Trophoblast cell (in vitro differentiated cells and primary cell): ENCODE data around the gene PHF14.

Experiments
- DNase-seq, 2 donors: peaks; one replicate each; pipeline ENCODE4 v3.0.0-alpha.2; 2016
- H2AFZ ChIP-seq: 2 replicates; pipeline ENCODE4 v1.6.1; 2013; ENCODE audit warnings: low read length, moderate library complexity, mild to moderate bottlenecking; ENCODE audit not compliant: insufficient read depth, poor library complexity
- H2AK5ac ChIP-seq: 2 replicates; pipeline ENCODE4 v1.6.1; 2013; ENCODE audit warnings: mild to moderate bottlenecking, low read length
- H2BK120ac ChIP-seq: 2 replicates; pipeline ENCODE4 v1.6.1; 2013; ENCODE audit warnings: low read length, mild to moderate bottlenecking, moderate library complexity; ENCODE audit not compliant: insufficient read depth, poor library complexity
- H2BK12ac ChIP-seq: 2 replicates; pipeline ENCODE4 v1.6.1; 2013; ENCODE audit warnings: mild to moderate bottlenecking, low read length, moderate library complexity
- H2BK5ac ChIP-seq: 2 replicates; pipeline ENCODE4 v1.6.1; 2013; ENCODE audit warnings: low read length, low read depth, moderate library complexity, mild to moderate bottlenecking; ENCODE audit not compliant: poor library complexity
- H3K14ac ChIP-seq: 2 replicates; pipeline ENCODE4 v1.6.1; 2013; ENCODE audit warnings: mild to moderate bottlenecking, low read length
- H3K18ac ChIP-seq: 2 replicates; pipeline ENCODE4 v1.6.1; 2013; ENCODE audit warnings: mild to moderate bottlenecking, low read length
- H3K23ac ChIP-seq: 2 replicates; pipeline ENCODE4 v1.6.1; 2013; ENCODE audit warnings: low read length
- H3K27ac ChIP-seq: 2 replicates; pipeline ENCODE4 v1.5.1; 2013; ENCODE audit warnings: low read depth, mild to moderate bottlenecking, inconsistent platforms, low read length, moderate library complexity
- H3K27me3 ChIP-seq: 2 replicates; pipeline ENCODE4 v1.6.1; 2013; ENCODE audit warnings: inconsistent platforms, mild to moderate bottlenecking, low read length, moderate library complexity; ENCODE audit not compliant: insufficient read depth
- H3K36me3 ChIP-seq, 2 experiments: 1 replicate in 1 of 2; 2 replicates in 1 of 2; pipeline ENCODE4 v1.6.1; 2013; ENCODE audit warnings: low read length in 2 of 2, mild to moderate bottlenecking in 2 of 2, moderate library complexity in 1 of 2; ENCODE audit not compliant: insufficient read depth in 2 of 2, control insufficient read depth in 1 of 2
- H3K4ac ChIP-seq: 2 replicates; pipeline ENCODE4 v1.6.1; 2013; ENCODE audit warnings: low read depth, mild to moderate bottlenecking, low read length, moderate library complexity
- H3K4me1 ChIP-seq, 2 experiments: 1 replicate in 1 of 2; 2 replicates in 1 of 2; pipeline ENCODE4 v1.6.1; 2013; ENCODE audit warnings: low read length in 2 of 2, mild to moderate bottlenecking in 2 of 2, moderate library complexity in 1 of 2; ENCODE audit not compliant: insufficient read depth in 2 of 2, control insufficient read depth in 1 of 2
- H3K4me2 ChIP-seq: 2 replicates; pipeline ENCODE4 v1.6.1; 2013; ENCODE audit warnings: inconsistent platforms, mild to moderate bottlenecking, low read length, moderate library complexity
- H3K4me3 ChIP-seq: 2 replicates; pipeline ENCODE4 v1.5.1; 2013; ENCODE audit warnings: mild to moderate bottlenecking, low read depth, low read length, inconsistent platforms
- H3K79me1 ChIP-seq: one replicate; pipeline ENCODE4 v1.6.1; 2013; ENCODE audit warnings: low read length
- H3K79me2 ChIP-seq: 2 replicates; pipeline ENCODE4 v1.6.1; 2013; ENCODE audit warnings: low read length, mild to moderate bottlenecking; ENCODE audit not compliant: control insufficient read depth, insufficient read depth, poor library complexity
- H3K9ac ChIP-seq: 2 replicates; pipeline ENCODE4 v1.6.1; 2013; ENCODE audit warnings: mild to moderate bottlenecking, low read length
- H3K9me3 ChIP-seq: 2 replicates; pipeline ENCODE4 v1.6.1; 2013; ENCODE audit warnings: low read depth, mild to moderate bottlenecking, control low read depth, inconsistent platforms, low read length; ENCODE audit not compliant: insufficient read depth
- H4K12ac ChIP-seq: 2 replicates; pipeline ENCODE4 v1.6.1; 2013; ENCODE audit warnings: low read depth, mild to moderate bottlenecking, low read length, moderate library complexity
- H4K8ac ChIP-seq: 2 replicates; pipeline ENCODE4 v1.6.1; 2013; ENCODE audit warnings: low read depth, mild to moderate bottlenecking, low read length, moderate library complexity
- H4K91ac ChIP-seq: one replicate; pipeline ENCODE4 v1.6.1; 2013; ENCODE audit warnings: low read depth, mild to moderate bottlenecking, low read length, moderate library complexity
- WGBS: extraction: QIAGEN DNeasy Blood & Tissue Kit; methylation state at CpG from one replicate; pipeline ENCODE4 v1.1.7; 2013; ENCODE audit warnings: missing lambda C conversion rate; ENCODE audit not compliant: insufficient read length, insufficient coverage; ENCODE audit errors: extremely low coverage; 5-methylcytosine and 5-hydroxymethylcytosine counted together

PHF14 gene

DNA sequence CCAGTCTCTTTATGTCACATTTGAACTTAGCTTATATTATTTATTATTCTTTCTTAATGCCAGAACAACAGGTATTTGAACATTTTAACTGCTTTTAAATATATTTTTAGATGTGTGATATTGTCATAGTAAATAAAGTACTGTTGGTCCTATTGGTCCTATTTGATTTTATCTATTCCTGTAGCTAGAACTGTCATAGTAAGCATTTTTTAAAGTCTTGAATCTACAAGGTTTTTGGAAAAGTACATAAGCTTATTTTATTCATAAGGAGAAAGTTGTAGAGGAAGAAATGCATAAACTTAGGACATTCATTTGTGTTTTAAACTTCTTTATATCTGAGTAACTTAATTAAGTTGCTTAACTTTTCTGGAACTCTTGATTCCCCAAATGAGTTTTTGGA lies 136.0 kb downstream of the PHF14 start:
- H3K23ac ChIP-seq, result no peak overlapping the region
- H2BK120ac ChIP-seq, result no peak overlapping the region
- H3K9ac ChIP-seq, result no peak overlapping the region
- no peak overlapping the region for H3K4ac ChIP-seq
- H3K14ac ChIP-seq, result no peak overlapping the region
- no peaks in the 10 kb centered on the region for H3K79me1 ChIP-seq
- H3K9me3 ChIP-seq, result no peaks in the 10 kb centered on the region
- H3K79me2 ChIP-seq, result no peaks in the 10 kb centered on the region
- no peak overlapping the region for H3K4me3 ChIP-seq
- no peak overlapping the region for H3K18ac ChIP-seq
- H3K4me2 ChIP-seq, result no peak overlapping the region
- DNase-seq, result no peak
- no peak overlapping the region for H2BK5ac ChIP-seq
- no peak overlapping the region for H2AFZ ChIP-seq
- no peaks in the 10 kb centered on the region for H3K4me1 ChIP-seq
- H4K91ac ChIP-seq, result no peak overlapping the region
- H3K27me3 ChIP-seq, result no peaks in the 10 kb centered on the region
- H4K12ac ChIP-seq, result no peak overlapping the region
- no peak overlapping the region for H2AK5ac ChIP-seq
- H3K36me3 ChIP-seq, result peaks cover 0 to 2% of the 10 kb centered on the region in 2 experiments
- H2BK12ac ChIP-seq, result no peak overlapping the region
- H4K8ac ChIP-seq, result no peak overlapping the region
- H3K27ac ChIP-seq, result no peak overlapping the region

GRCh38 chr7:11120068-11120664 lies 146.5 kb downstream of the PHF14 start:
- H3K36me3 ChIP-seq, result no peaks in the 10 kb centered on the region
- H3K23ac ChIP-seq, result no peak overlapping the region
- H3K27ac ChIP-seq, result no peak overlapping the region
- no peak overlapping the region for H2AFZ ChIP-seq
- no peak overlapping the region for H2AK5ac ChIP-seq
- no peak overlapping the region for H2BK12ac ChIP-seq
- H3K27me3 ChIP-seq, result no peaks in the 10 kb centered on the region
- no peak overlapping the region for H3K14ac ChIP-seq
- no peak overlapping the region for H4K12ac ChIP-seq
- no peak overlapping the region for H2BK5ac ChIP-seq
- H3K4me2 ChIP-seq, result no peak overlapping the region
- H3K9ac ChIP-seq, result no peak overlapping the region
- no peak overlapping the region for H4K8ac ChIP-seq
- no peak for DNase-seq
- H2BK120ac ChIP-seq, result no peak overlapping the region
- H3K9me3 ChIP-seq, result no peaks in the 10 kb centered on the region
- H3K4me1 ChIP-seq, result peaks cover 0 to 2% of the 10 kb centered on the region in 2 experiments
- no peaks in the 10 kb centered on the region for H3K79me2 ChIP-seq
- no peak overlapping the region for H3K4me3 ChIP-seq
- no peaks in the 10 kb centered on the region for H3K79me1 ChIP-seq
- no peak overlapping the region for H4K91ac ChIP-seq
- H3K18ac ChIP-seq, result no peak overlapping the region
- WGBS, result 100% methylated on average over 2 of the region's 3 CpGs
- no peak overlapping the region for H3K4ac ChIP-seq

DNA sequence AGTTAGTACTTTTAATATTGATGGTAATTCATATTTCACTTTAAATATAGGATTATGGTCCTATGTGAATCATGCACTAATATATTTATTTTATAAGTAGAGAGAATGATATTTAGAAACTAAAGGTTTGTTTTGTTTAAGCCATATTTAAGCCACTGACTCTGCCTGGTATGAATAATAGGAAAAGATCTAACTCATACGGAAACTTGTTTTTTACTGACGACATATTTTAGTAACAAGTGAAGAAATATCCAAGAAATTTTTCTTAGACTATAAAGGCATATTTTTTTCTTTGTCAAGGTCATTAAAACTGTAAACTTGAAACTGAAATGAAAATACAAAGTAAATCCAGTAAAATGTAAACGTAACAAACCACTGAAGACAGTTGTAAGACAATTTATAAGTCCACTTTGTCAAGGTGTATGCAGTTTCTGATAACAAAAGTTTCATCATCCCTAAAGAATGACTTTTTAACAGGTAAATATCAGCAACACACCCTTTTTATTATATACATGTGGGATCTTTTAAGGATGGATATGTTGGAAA lies 147.1 kb downstream of the PHF14 start:
- Histone ChIP-seq H3K27ac (no peak overlapping the region), H3K23ac (no peak overlapping the region), H3K9me3 (no peaks in the 10 kb centered on the region), H2AK5ac (no peak overlapping the region), H4K8ac (no peak overlapping the region), H3K79me2 (no peaks in the 10 kb centered on the region), H3K9ac (no peak overlapping the region), H3K36me3 (no peaks in the 10 kb centered on the region), H3K14ac (no peak overlapping the region), H2BK120ac (no peak overlapping the region), H2BK5ac (no peak overlapping the region), H3K4me1 (peaks cover 0 to 2% of the 10 kb centered on the region in 2 experiments), H4K91ac (no peak overlapping the region), H3K27me3 (no peaks in the 10 kb centered on the region), H3K4me3 (no peak overlapping the region), H3K4ac (no peak overlapping the region), H2BK12ac (no peak overlapping the region), H2AFZ (no peak overlapping the region), H3K18ac (no peak overlapping the region), H3K79me1 (no peaks in the 10 kb centered on the region), H4K12ac (no peak overlapping the region), H3K4me2 (no peak overlapping the region)
- no CpG with 5 or more reads among the region's 3 CpGs for whole genome bisulfite sequencing
- no peak for DNase-seq

DNA sequence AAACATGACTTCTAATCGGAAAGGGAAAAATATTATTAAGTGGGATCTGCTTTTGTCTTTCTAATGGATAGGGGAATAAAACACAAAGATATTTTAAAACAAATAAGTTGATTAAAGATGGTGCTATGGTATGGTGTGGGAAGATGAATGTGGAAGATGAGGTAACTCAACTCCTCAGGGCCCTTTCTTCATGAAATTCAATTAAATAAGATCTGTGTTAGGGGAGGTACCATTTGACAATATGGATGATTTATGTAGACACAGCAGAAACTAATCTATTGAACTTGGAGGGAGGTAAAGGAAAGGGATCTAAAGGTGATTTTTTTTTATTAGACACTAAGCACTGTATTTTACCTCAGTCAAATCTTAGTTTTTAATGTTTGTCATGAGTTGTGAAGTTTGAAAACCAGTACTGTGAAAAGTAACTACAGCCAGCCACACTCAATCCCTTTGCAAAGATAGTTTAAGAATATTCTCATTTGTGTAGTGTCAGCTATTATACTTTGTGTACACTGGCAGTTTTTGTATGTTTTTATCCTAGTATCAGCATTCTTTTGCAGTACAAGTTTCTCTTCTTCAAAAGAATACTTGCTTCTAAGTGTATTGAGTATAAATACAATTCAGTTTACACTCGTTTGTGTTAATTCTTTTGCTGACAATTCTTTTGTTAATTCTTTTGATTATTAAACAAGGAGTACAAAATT lies 151.3 kb downstream of the PHF14 start:
- Histone ChIP-seq H3K79me1 (no peaks in the 10 kb centered on the region), H3K4me1 (peaks cover 0 to 2% of the 10 kb centered on the region in 2 experiments), H3K18ac (no peak overlapping the region), H3K27ac (no peak overlapping the region), H4K12ac (no peak overlapping the region), H3K9me3 (no peaks in the 10 kb centered on the region), H3K4ac (no peak overlapping the region), H3K14ac (no peak overlapping the region), H3K4me3 (no peak overlapping the region), H3K79me2 (no peaks in the 10 kb centered on the region), H3K23ac (no peak overlapping the region), H2AK5ac (no peak overlapping the region), H4K8ac (no peak overlapping the region), H3K4me2 (no peak overlapping the region), H2BK120ac (no peak overlapping the region), H3K27me3 (no peaks in the 10 kb centered on the region), H2BK12ac (no peak overlapping the region), H3K36me3 (no peaks in the 10 kb centered on the region), H2AFZ (no peak overlapping the region), H3K9ac (no peak overlapping the region), H4K91ac (no peak overlapping the region), H2BK5ac (no peak overlapping the region)
- no peak for DNase-seq
- no CpG with 5 or more reads among the region's 2 CpGs for WGBS
